Progenitor cell of endocrine pancreas (in vitro differentiated cells): ENCODE data around the gene OXGR1. TPM values are rescaled to one million over a fixed set of nuclear protein-coding genes. Genes with fewer than 3 reads are reported as not detected.

Source experiments
- DNase-seq: peaks from one replicate; pipeline ENCODE4 v3.0.0; 2021; ENCODE audit warnings: low spot score; ENCODE audit not compliant: unreplicated experiment
- H3K27ac Mint-ChIP-seq: 2 replicates; pipeline ENCODE4 v1.8.0; 2021; ENCODE audit warnings: mild to moderate bottlenecking, moderate library complexity, mixed read lengths
- H3K27me3 Mint-ChIP-seq: 2 replicates; pipeline ENCODE4 v1.8.0; 2021; ENCODE audit warnings: mixed read lengths
- H3K36me3 Mint-ChIP-seq: 2 replicates; pipeline ENCODE4 v1.8.0; 2022; ENCODE audit warnings: mixed read lengths; ENCODE audit not compliant: insufficient read depth
- H3K4me1 Mint-ChIP-seq: 2 replicates; pipeline ENCODE4 v1.8.0; 2021; ENCODE audit warnings: low read depth, mixed read lengths
- H3K4me3 Mint-ChIP-seq: 2 replicates; pipeline ENCODE4 v1.8.0; 2021; ENCODE audit warnings: low read depth, mild to moderate bottlenecking, moderate library complexity, mixed read lengths
- H3K9me3 Mint-ChIP-seq: 2 replicates; pipeline ENCODE4 v1.8.0; 2021; ENCODE audit warnings: low read depth, mixed read lengths
- total RNA-seq: library from RNA; stranded (reverse); gene quantifications from 2 replicates; pipeline ENCODE4 v1.2.1, GENCODE V29; 2021
- TF ChIP-seq, protein P1 (sequence below): fragments of 200-600 bp; sonication (generic); IDR thresholded peaks from one replicate; pipeline ENCODE4 v1.5.0; 2021; ENCODE audit warnings: antibody characterized with exemption, mild to moderate bottlenecking; ENCODE audit not compliant: unreplicated experiment

OXGR1 gene
- total RNA-seq, 1 donor from 2014 or later: not detected

DNA sequence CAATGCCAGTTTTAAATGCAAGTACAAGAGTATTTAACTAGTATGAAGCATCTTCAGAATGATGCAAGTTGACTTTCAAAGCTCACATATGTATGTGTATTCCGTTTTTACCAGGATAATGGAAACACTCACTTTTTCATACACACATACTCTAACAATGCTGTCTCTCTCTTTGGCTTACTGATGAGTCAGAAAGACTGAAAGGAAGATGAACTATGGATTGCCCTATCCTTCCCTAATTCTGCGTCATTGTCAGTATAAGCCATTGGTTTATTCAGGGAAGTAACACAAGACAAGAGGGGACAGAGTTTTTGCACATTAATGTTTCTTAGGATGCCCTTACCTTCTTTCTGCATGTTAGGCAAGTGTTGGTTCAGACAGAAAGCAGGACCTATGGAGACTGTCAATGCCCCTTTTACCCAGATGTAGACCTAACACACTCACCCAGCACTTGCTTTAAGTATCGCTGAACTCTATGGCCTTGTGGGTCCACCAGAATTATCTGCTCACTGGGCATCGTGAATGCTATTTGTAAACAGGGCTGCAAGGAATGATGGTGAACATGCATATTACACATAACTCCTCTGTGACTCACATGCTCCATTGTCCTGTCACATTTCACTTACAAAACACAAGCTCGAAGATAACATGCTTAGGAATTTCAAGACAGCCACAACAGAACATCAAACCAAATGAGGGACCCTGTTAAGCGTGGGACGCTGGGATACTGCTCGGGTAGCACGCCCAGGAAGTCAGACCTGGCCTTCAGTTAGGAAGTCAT lies 10.0 kb upstream of the OXGR1 start:
- Mint-ChIP-seq H3K36me3 (no peaks in the 10 kb centered on the region), H3K9me3 (no peaks in the 10 kb centered on the region), H3K4me1 (peaks cover 9% of the 10 kb centered on the region), H3K4me3 (no peak overlapping the region), H3K27me3 (peaks cover 29% of the 10 kb centered on the region), H3K27ac (no peak overlapping the region)
- TF ChIP-seq, protein P1, sequence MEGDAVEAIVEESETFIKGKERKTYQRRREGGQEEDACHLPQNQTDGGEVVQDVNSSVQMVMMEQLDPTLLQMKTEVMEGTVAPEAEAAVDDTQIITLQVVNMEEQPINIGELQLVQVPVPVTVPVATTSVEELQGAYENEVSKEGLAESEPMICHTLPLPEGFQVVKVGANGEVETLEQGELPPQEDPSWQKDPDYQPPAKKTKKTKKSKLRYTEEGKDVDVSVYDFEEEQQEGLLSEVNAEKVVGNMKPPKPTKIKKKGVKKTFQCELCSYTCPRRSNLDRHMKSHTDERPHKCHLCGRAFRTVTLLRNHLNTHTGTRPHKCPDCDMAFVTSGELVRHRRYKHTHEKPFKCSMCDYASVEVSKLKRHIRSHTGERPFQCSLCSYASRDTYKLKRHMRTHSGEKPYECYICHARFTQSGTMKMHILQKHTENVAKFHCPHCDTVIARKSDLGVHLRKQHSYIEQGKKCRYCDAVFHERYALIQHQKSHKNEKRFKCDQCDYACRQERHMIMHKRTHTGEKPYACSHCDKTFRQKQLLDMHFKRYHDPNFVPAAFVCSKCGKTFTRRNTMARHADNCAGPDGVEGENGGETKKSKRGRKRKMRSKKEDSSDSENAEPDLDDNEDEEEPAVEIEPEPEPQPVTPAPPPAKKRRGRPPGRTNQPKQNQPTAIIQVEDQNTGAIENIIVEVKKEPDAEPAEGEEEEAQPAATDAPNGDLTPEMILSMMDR: no peak
- DNase-seq: no peak

DNA sequence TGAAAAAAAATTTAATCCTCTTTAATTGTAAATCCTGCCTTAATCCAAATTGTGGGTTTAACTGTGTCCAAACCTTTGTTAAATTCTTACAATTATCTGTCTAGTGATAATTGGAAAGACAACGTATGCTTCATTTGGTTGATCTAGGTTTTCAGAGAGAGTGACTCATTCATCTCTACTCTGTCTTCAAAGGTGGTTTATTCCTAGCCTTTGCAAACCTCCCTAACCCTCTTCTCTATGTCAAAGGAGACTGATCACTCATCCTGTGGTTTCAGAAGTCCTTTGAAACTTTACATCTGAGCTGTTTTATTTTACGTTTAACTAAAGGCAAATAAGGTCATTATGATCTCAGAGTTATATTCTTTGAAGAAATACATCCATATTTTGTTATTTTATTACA lies 8.8 kb upstream of the OXGR1 start:
- H3K4me3 Mint-ChIP-seq: no peak overlapping the region
- H3K36me3 Mint-ChIP-seq: no peaks in the 10 kb centered on the region
- TF ChIP-seq, protein P1: no peak
- H3K4me1 Mint-ChIP-seq: peaks cover 9% of the 10 kb centered on the region
- DNase-seq: no peak
- H3K27ac Mint-ChIP-seq: no peak overlapping the region
- H3K9me3 Mint-ChIP-seq: no peaks in the 10 kb centered on the region
- H3K27me3 Mint-ChIP-seq: peaks cover 38% of the 10 kb centered on the region

DNA sequence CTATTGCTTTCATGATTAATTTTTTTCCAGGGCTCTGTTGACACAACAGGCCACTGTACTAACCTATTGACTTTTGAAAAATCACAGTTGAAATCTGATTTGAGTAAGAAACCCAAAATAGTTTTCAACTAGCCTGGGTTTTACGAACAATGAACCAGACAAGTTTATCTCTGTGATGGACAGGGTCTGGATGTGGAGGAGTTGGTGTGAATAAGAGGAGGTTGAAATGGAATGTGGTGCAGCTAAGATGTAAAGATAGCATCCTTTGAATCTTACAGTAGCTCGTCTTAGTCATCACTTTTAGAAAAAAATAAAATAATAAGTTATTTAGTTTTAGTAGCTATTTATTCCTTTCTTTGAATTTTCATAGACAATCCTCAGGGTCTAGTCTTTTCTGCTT lies 8.3 kb upstream of the OXGR1 start:
- Mint-ChIP-seq H3K4me1 (peaks cover 9% of the 10 kb centered on the region), H3K36me3 (no peaks in the 10 kb centered on the region), H3K27ac (no peak overlapping the region), H3K9me3 (no peaks in the 10 kb centered on the region), H3K27me3 (peaks cover 43% of the 10 kb centered on the region), H3K4me3 (no peak overlapping the region)
- TF ChIP-seq, protein P1: no peak
- DNase-seq: no peak

DNA sequence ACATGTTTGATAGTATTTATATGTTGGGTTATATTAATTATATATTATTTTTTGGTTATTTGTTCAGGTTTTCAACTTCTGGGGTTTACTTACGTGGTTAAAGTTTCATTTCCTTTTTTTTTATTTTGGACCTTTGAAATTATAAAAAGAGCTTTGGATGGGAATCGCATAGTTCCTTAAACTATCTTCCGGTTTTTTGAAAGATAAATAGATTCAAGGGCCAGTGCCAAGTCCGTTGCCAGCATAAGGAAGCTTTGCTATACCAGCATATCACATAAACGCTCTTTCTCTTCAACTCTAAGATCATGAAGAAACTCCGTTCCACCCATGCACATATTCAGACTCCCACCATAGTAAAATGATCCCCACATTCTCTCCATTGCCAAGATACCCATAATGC lies 7.4 kb upstream of the OXGR1 start:
- no peak overlapping the region for H3K27ac Mint-ChIP-seq
- H3K4me1 Mint-ChIP-seq: peaks cover 9% of the 10 kb centered on the region
- TF ChIP-seq, protein P1: no peak
- no peaks in the 10 kb centered on the region for H3K36me3 Mint-ChIP-seq
- peaks cover 53% of the 10 kb centered on the region for H3K27me3 Mint-ChIP-seq
- DNase-seq: no peak
- no peaks in the 10 kb centered on the region for H3K9me3 Mint-ChIP-seq
- H3K4me3 Mint-ChIP-seq: no peak overlapping the region

GRCh38 chr13:97000295-97000925 lies 6.1 kb upstream of the OXGR1 start:
- H3K27me3 Mint-ChIP-seq: peaks cover 63% of the 10 kb centered on the region
- H3K27ac Mint-ChIP-seq: no peak overlapping the region
- TF ChIP-seq, protein P1: no peak
- H3K4me3 Mint-ChIP-seq: no peak overlapping the region
- no peaks in the 10 kb centered on the region for H3K9me3 Mint-ChIP-seq
- peaks cover 5% of the 10 kb centered on the region for H3K4me1 Mint-ChIP-seq
- DNase-seq: no peak
- no peaks in the 10 kb centered on the region for H3K36me3 Mint-ChIP-seq
